HG03575 (cell line): ENCODE data around the gene MEP1B.

Source experiments
- ATAC-seq: cut with Tn5 transposase; IDR thresholded peaks from one replicate; pipeline ENCODE4 v1.9.1; 2021; ENCODE audit not compliant: unreplicated experiment, insufficient number of reproducible peaks, low FRiP score; ENCODE audit errors: extremely low read depth

Gene MEP1B

DNA sequence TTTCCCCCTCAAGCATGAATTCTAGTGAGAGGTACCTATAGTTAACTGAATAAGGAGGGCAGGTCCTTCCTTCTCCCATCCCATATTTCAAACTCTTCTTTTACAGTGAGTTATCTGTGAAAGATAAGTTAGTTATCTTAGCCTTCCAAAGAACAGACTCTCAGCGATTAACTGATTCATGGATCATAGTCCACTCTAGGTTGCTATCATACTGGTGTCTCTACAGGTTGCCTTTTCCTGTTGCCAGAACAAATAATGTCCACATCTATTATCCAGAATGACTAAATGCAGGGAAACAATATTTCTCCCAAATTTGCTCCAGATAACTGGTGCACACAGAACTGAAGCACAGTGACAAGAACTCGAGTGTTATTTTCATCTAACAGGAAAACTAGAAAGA, 68.3 kb downstream of the MEP1B start:
- no peak for ATAC-seq

DNA sequence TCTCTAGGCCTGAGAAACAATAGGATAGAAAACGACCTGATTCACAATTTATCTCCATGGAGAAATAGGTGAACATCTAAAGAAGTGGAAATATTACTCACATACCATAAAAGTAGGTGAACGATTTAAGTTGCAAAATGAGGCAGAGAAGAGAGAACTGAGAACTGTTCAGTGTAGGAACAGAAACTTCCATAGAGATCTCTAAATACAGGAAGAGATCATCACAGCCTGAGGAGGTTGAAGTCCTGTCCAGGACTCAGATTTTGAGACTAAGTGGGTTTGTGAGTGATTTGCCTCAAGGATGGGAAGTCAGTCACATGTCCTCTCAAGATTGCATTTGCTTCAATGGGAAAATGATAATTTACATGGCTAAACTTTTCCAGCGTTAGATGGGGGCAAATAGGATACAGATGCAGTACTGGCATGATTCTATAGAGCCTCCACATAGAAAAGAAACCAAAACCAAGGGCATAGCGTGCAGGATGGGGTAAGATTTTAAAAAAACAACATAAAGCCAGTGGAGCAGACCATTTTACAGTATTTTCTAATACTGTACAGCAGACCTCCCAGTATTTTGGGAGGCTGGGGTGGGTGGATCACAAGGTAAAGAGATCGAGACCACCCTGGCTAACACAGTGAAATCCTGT, 68.8 kb downstream of the MEP1B start:
- no peak for ATAC-seq

DNA sequence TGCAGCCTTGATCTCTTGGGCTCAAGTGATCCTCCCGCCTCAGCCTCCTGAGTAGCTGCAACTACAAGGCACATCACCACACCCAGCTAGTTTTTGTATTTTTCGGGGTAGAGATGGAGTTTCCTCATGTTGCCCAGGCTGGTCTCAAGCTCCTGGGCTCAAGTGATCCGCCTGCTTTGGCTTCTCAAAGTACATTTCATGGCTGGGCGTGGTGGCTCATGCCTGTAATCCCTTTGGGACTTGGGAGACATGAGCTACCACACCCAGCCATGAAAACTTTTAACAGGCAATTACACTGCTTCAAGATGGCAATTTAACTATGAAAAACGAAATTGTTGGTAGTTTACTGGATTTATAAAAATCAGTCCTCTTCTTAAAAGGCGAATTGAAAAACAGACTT, 69.7 kb downstream of the MEP1B start:
- ATAC-seq: no peak

DNA sequence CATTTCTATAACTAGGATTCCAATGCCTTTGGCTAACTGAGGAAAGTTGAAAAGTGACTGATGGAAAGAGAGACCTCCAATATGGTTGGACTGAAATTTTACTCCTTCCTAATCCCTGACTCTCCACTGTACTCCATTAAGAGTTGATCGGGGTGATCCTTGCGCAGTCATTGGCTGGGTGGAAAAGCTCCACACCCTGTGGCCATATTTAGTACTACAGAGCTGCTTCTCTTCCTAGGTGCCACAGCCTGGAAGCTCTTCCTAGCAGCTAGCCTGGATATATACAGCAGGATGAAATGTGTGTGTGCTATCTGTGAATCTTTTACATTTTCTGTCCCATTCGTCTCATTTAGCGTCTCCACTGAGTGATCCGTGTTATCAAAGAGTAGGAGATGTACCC, 71.2 kb downstream of the MEP1B start:
- no peak for ATAC-seq

DNA sequence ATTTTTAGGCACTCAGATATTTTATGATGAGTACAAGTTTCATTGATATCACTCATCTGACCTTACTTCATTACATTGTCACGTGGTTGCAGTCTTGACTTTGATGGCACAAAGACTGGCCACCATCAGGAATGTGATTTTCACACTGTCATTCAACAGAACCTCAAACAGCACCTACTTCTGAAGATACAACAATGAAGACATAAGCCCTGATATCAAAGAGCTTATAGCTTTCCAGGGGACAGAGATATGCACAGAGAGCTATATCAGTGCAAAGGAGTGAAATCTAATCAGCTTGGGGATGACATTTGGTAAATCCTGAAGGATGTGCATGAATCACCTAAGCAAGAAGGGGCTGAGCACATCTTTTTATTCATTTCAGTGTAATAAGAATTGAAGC, 72.3 kb downstream of the MEP1B start:
- ATAC-seq: no peak

DNA sequence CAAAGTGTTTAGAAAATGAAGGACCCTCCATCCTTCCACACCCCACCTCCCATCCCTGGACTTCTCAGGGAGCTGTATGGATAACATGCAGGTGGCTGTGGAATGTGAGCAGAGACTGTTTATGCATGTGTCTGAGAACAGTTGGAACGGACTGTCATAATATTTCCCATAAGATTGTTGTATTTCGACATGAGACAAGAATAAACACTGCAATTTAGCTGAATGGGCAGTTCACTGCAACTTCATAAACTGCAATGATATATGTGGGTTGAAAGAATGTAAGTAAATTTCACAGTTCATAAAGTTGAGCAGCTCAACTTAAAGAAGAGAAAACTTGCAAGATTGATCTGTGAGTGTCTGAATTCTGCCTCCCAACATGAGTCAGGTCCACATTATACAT, 74.6 kb downstream of the MEP1B start:
- no peak for ATAC-seq

DNA sequence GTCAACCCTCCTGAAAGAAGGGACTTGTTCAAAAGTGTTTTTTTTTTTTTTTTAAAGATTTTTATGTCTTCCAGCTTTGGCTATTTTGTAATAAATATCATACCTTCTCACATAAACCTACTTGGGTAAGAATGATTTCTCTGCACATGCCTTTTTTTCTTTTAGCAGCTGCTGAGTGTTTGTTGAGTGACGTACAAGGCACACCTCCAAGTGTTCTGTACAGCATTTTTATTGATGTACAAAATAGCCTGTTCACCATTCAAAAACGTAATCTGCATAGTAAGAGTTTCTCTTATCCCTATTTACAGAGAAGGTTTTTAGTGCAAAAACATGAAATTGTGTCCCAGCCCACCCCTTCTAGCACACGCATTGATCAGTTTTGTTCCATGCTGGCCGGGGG, 77.6 kb downstream of the MEP1B start:
- no peak for ATAC-seq
